Caki2 (cell line): ENCODE measurements around the gene BCR. TPM values are rescaled to one million over a fixed set of nuclear protein-coding genes. Genes with fewer than 3 reads are reported as not detected.

Experiments
- DNase-seq: peaks from one replicate; pipeline ENCODE4 v3.0.0-alpha.2; 2015; ENCODE audit warnings: low read depth
- in situ Hi-C: cut with HindIII; loops from 2 replicates; pipeline ENCODE4 v1.10.0; 2016; ENCODE audit warnings: low sequenced_read_pairs, low pct_unique_long_range_greater_than_20kb, mixed read lengths
- total RNA-seq: library from RNA; depleted of rRNA; stranded (reverse); fragments of >200 nt; shearing (Covaris generic); gene quantifications from 2 replicates; pipeline ENCODE4 v1.2.3, GENCODE V29; 2014; ENCODE audit warnings: low replicate concordance

The BCR gene
- total RNA-seq, 1 experiment from 2014 or later: 41.9 TPM

GRCh38 chr22:23184764-23185113, 4.4 kb downstream of the BCR start:
- in situ Hi-C loops: no loop called here

DNA sequence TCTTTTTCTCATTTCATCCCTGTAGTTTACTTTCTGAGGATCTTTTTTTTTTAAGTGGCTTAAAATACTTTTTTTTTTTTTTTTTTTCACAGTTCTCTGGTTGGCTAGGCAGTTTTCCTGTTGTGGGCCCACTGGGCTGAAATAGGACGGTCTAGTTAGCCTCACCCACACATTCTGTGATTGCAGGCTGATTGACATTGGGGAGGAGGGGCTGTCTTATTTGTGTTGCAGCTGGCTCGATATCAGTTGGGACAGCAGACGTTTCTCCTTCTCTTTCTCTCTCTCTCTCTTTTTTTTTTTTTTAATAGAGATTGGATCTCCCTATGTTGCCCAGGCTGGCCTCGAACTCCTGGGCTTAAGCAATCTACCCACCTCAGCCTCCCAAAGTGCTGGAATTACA, 6.9 kb downstream of the BCR start:
- in situ Hi-C loops: no loop called here
- DNase-seq: no peak

More at GRCh38 chr22:23184764-23185113, 4.4 kb downstream of the BCR start:
- no peak for DNase-seq

DNA sequence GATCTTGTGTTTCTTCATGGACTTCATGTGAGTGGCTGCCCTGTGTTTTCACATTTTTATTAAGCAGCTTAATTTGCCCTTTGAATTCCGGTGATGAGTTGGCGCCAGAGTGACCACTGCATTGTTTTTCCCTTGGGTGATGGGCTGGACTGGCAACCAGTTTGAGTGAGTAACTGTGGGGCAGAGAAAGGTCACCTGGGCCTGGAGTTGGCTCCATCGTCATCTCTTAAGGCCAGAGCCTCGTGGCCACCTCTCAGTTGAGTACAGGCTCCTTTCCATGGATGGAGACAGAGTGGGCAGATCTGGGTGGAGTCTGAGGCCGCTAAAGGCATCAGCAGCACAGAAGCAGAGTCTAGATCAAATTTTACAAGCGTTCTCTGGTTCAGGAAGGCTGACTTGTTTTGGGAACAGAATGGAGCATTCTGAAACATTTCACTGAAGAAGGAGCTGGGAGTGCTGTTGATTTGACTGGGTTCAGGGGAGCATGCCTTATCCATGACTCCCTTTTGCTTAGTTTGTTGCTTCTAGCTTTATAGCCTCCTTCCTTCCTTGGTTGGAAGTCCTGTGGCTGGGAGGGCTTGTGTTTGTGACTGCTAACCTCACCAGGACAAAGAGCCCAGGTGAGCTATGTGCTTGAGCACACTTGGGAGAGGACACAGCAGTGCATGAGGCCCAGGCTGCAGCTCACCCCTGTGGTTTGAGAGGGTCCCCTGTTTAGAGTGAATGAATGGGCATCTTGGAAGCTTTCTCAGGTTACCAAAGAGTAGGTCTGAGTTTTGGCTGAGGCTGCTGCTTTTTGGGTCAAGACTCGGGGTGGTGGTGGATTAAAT, 7.8 kb downstream of the BCR start:
- peak; percentile 32 for DNase-seq
- in situ Hi-C loops: no loop called here

DNA sequence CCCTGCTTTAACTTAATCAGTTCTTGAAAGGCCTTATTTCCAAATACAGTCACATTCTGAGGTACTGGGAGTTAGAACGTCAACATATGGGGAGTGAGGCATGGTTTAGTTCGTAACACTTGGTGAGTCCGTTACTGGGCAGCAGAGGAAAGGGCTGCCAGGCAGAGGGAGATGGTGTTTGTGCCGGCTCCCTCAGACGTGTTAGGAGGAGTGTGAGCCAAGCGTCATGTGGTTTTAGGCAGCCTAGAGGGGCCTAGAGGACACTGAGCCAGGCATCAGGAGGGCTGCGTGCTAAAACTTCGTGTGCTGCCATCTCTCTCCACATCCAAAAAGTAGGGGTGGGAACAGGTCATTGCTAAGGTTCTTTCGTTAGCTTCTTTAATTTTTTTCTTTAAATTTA, 10.2 kb downstream of the BCR start:
- in situ Hi-C loops: no loop called here
- no peak for DNase-seq

DNA sequence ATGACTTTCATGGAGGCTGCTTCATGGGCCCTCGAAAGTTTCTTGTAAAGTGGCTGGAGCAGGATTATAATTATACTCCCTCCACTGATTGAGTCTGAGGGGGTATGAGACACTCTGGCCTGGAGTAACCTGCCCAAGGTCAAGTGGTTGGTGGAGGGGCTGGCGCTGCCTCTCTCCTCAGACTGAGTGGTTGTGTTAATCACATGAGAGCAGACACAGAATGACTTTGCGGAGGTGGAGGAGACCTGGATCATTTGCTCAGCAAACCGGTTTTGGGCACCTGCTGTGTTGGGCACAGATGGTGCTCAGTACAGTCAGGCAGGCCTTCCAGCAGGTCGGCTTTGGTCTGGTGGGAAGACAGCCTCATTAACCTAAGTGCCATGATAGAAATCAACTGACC, 11.8 kb downstream of the BCR start:
- in situ Hi-C loops: no loop called here
- DNase-seq: no peak

- no peak for DNase-seq
- in situ Hi-C loops: no loop called here
Observed at GRCh38 chr22:23192558-23192957, 12.2 kb downstream of the BCR start.

- DNase-seq: no peak
- in situ Hi-C loops: no loop called here
Observed at GRCh38 chr22:23193196-23193827, 13.0 kb downstream of the BCR start.

DNA sequence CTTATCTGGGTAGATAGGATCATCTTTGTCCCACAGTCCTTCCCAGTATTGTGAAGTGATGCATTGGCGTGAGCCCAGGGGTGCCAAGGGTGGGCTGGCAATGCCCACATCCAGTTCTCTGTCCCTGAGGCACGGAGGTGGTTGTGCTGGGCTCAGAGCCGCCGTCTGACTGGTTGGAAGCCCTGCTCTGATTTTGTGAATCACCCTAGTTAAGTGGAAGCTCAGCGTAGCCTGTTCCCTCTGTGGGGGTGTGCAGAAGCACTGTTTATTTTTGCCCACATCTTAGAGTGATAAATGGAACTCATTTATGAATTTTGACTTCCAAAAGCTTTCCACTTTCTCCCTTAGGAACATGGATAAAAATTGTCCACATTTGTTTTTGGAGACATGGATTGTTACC, 13.6 kb downstream of the BCR start:
- in situ Hi-C loops: no loop called here
- DNase-seq: no peak

GRCh38 chr22:23196165-23196564, 15.9 kb downstream of the BCR start:
- in situ Hi-C loops: no loop called here
- DNase-seq: no peak

GRCh38 chr22:23197836-23198235, 17.5 kb downstream of the BCR start:
- in situ Hi-C loops: no loop called here

GRCh38 chr22:23199159-23199558, 18.9 kb downstream of the BCR start:
- in situ Hi-C loops: no loop called here
- DNase-seq: no peak

More at GRCh38 chr22:23197836-23198235, 17.5 kb downstream of the BCR start:
- no peak for DNase-seq

- no peak for DNase-seq
- in situ Hi-C loops: no loop called here
Observed at GRCh38 chr22:23200898-23201297, 20.6 kb downstream of the BCR start.

DNA sequence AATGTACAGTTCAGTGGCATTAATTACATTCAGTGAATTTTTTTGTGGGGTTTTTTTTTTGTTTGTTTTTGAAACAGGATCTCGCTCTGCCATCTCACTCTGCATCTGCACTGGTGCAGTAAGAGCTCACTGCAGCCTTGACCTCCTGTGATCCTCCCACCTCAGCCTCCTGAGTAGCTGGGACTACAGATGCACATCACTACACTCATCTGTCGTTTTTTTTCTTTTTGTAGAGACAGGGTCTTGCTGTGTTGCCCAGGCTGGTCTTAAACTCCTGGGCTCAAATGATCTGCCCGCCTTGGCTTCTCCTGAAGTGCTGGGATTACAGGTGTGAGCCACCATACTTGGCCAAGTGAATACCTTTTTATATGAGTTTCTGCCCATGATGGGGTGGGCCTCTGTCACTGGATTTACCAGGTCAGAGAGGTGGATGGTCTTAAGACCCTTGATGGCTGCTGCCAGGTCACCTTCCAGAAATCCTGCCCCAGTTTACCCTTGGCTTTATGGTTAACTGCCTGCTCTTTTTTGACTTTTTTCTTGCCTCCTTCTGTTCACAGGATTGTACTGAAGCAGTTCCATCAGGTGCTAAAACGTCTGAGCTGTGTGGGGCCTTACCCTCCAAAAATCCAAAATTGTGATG, 22.6 kb downstream of the BCR start:
- in situ Hi-C loops: no loop called here
- no peak for DNase-seq

DNA sequence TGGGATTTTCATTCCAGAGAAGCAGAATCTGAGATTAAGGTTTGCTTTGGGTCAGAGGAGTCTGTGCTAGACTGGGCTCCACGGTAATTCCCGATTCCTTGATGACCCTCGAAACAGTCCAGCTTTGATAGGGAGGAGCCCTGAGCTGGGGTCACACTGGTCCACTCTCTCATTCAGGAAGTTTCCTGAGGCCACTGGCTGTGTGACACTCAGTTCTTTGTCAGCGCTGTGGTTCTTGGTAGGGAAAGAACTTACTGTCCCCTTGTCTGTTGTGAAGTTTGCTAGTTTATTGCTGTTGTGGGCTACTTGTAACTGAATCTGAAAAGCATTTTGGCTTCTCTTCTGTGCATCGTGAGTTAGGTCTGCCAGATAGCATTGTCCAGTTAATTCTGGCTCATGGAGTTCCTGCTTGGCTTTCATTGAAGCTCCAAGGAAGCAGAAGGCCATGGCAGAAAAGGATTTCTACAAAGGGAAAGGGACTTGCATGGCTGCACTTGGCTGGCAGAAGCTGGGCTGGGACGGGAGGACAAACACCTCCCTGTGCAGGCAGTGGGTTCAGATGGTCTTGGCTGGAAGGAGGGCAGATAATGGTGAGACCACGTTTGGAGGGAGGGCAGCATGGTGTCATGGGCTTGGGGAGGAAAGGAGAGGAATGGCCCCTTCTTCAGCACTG, 23.3 kb downstream of the BCR start:
- in situ Hi-C loops: no loop called here
- no peak for DNase-seq

- in situ Hi-C loops: no loop called here
- DNase-seq: no peak
Observed at GRCh38 chr22:23204125-23204488, 23.8 kb downstream of the BCR start.

DNA sequence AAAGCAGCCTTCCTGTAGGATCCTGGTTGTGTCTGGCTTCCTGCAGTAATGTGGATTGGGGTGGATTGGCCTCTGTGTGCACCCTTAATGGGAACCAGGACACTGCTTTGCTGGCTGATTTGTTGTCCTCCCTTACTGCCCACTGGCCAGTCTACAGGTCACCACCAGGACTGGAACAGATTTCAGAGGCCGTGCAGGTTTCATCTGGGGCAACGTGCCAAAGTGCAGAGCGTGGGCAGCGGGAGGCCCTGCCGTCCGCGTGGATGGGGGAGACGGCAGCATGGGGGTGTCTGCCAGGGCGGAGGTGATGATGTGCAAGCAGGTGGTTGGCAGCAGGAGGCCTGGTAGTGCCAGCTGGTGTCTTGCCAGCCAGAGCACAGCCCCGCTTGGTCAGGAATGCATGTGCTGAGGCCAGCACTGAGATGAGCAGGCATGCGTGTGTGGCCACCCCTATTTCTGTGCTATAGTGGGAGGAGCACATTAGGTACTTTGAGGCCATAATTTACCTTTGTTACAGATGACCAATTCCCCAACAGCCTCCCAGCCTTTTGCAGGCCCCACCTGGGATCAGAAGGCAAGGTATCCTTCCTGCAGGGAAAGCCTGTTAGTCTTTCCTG, 24.3 kb downstream of the BCR start:
- DNase-seq: no peak
- in situ Hi-C loops: no loop called here

DNA sequence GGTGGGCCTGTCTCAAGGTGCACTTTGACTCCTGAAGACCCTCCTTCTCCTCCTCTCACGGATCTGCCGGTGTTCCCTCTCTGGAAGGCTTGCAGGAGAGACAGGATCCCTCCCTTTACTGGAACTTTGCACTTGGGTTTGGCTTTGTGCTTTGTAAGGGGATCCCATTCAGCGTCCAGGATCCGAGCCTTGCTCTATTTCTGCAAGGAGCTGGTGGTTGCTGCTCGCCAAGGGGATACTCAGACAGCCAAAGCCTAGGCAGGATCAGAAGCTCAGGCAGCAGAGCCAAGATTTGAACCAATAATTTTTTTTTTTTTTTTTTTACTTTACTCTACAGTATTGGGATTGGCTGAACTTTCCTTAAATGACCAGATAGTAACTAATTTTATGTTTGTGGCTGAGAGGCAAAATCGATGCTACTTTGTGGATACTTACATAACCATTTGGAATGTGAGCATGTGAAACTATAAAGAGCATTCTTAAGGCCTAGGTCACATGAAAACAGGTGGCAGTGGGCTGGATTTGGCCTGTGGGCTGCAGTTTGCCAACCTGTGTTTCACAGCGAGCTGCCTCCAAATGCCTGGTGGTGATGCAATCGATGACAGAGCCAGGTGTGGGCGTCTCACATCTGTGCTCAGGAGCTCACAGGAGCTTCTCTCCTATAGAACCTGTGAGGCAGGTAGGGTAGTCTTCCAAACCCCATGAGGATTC, 25.2 kb downstream of the BCR start:
- DNase-seq: no peak
- in situ Hi-C loops: no loop called here

- in situ Hi-C loops: no loop called here
- no peak for DNase-seq
Observed at GRCh38 chr22:23206915-23207314, 26.6 kb downstream of the BCR start.
